Keratinocyte (primary cell): ENCODE measurements around the gene SEZ6. TPM values are rescaled to one million over a fixed set of nuclear protein-coding genes. Genes with fewer than 3 reads are reported as not detected.

Source experiments
- DNase-seq: peaks from one replicate; pipeline ENCODE4 v3.0.0-alpha.2; 2011; ENCODE audit warnings: low read depth, missing footprints, low spot score
- FAIRE-seq: peaks from 2 replicates; lab custom pipeline; 2011; peaks lifted over from hg19 to GRCh38; lab: Jason Lieb, UNC
- H2AFZ ChIP-seq: 2 replicates; pipeline ENCODE4 v1.6.0; 2012; ENCODE audit warnings: low read length, control low read depth, inconsistent platforms; ENCODE audit not compliant: control insufficient read depth
- H3K27ac ChIP-seq: 2 replicates; pipeline ENCODE4 v1.5.1; 2011; ENCODE audit warnings: low read length; ENCODE audit not compliant: control insufficient read depth, insufficient read depth
- H3K27me3 ChIP-seq: 3 replicates; pipeline ENCODE4 v1.6.0; 2011; ENCODE audit warnings: low read length; ENCODE audit not compliant: control insufficient read depth, insufficient read depth; ENCODE audit errors: extremely low read depth
- H3K36me3 ChIP-seq, 2 experiments: 2 replicates in 1 of 2; 3 replicates in 1 of 2; pipeline ENCODE4 v1.5.1; 2011; ENCODE audit warnings: low read length in 2 of 2, mild to moderate bottlenecking in 1 of 2; ENCODE audit not compliant: control insufficient read depth in 2 of 2, insufficient read depth in 2 of 2; ENCODE audit errors: extremely low read depth in 1 of 2
- H3K4me1 ChIP-seq: 3 replicates; pipeline ENCODE4 v1.5.1; 2011; ENCODE audit warnings: low read length; ENCODE audit not compliant: control insufficient read depth, insufficient read depth; ENCODE audit errors: extremely low read depth
- H3K4me2 ChIP-seq: 3 replicates; pipeline ENCODE4 v1.6.0; 2011; ENCODE audit warnings: low read depth, low read length; ENCODE audit not compliant: control insufficient read depth, insufficient read depth; ENCODE audit errors: extremely low read depth
- H3K4me3 ChIP-seq, 3 experiments: fragments of 200-600 bp in 1 of 3; sonication (generic) in 1 of 3; 2 replicates in 2 of 3; 3 replicates in 1 of 3; pipeline ENCODE4 v1.5.1; 2011 to 2016; ENCODE audit warnings: low read length in 3 of 3, mild to moderate bottlenecking in 3 of 3, control low read depth in 2 of 3, inconsistent platforms in 1 of 3, low read depth in 1 of 3, mixed read lengths in 1 of 3, mixed run types in 1 of 3, moderate library complexity in 1 of 3; ENCODE audit not compliant: control insufficient read depth in 2 of 3, insufficient read depth in 2 of 3; ENCODE audit errors: extremely low read depth in 1 of 3
- H3K79me2 ChIP-seq: 2 replicates; pipeline ENCODE4 v1.6.0; 2012; ENCODE audit warnings: low read length; ENCODE audit not compliant: control insufficient read depth, insufficient read depth
- H3K9ac ChIP-seq: 3 replicates; pipeline ENCODE4 v1.6.0; 2011; ENCODE audit warnings: low read length; ENCODE audit not compliant: control insufficient read depth, insufficient read depth; ENCODE audit errors: extremely low read depth
- H3K9me1 ChIP-seq: 3 replicates; pipeline ENCODE4 v1.6.0; 2011; ENCODE audit warnings: low read length; ENCODE audit not compliant: control insufficient read depth, insufficient read depth; ENCODE audit errors: extremely low read depth
- H3K9me3 ChIP-seq: 2 replicates; pipeline ENCODE4 v1.5.1; 2012; ENCODE audit warnings: low read depth, low read length; ENCODE audit not compliant: control insufficient read depth
- H4K20me1 ChIP-seq: 3 replicates; pipeline ENCODE4 v1.6.0; 2011; ENCODE audit warnings: low read length; ENCODE audit not compliant: control insufficient read depth, insufficient read depth; ENCODE audit errors: extremely low read depth
- CTCF ChIP-seq, 3 experiments: IDR thresholded peaks in 1 of 3; conservative IDR thresholded peaks in 1 of 3; optimal IDR thresholded peaks in 1 of 3; 2 replicates in 2 of 3; 3 replicates in 1 of 3; pipeline versions ENCODE3 to v1.5.1; 2011; ENCODE audit warnings: low read length in 3 of 3, mild to moderate bottlenecking in 3 of 3, moderate library complexity in 2 of 3, control low read depth in 1 of 3, inconsistent platforms in 1 of 3; ENCODE audit not compliant: insufficient read depth in 2 of 3; ENCODE audit errors: extremely low read depth in 1 of 3
- EZH2 ChIP-seq: IDR thresholded peaks from one replicate; pipeline ENCODE4 v1.6.1; 2012; ENCODE audit warnings: inconsistent platforms, mild to moderate bottlenecking, low read length, moderate library complexity
- dilution Hi-C: fragments of 300-500 bp; cut with MboI; formaldehyde crosslinking; loops from one replicate; pipeline ENCODE4 v1.7.0; 2020; ENCODE audit warnings: low sequenced_read_pairs; ENCODE audit not compliant: extremely low pct_ligation_motif_present
- polyA plus RNA-seq, 5 experiments: library from polyadenylated mRNA; depleted of rRNA in 3 of 5; stranded (reverse) in 3 of 5; stranded (forward) in 1 of 5; unstranded in 1 of 5; fragments of >200 nt; gene quantifications; 1 replicate in 1 of 5; 2 replicates in 3 of 5; 3 replicates in 1 of 5; pipeline versions ENCODE4 v1.2.1 to v1.2.3, GENCODE V29; 2011 to 2012; ENCODE audit warnings: missing spikeins in 2 of 5, low read depth in 1 of 5, low replicate concordance in 1 of 5

The SEZ6 gene
- polyA plus RNA-seq, 1 donor (not counting 4 experiments of a cell fraction or from before 2014, with no cell fraction given), result not detected

GRCh38 chr17:28926366-28926765 lies 79.5 kb downstream of the SEZ6 start:
- peaks cover 14 to 42% of the 10 kb centered on the region in 2 experiments for H3K36me3 ChIP-seq

GRCh38 chr17:28925912-28926365 lies 79.9 kb downstream of the SEZ6 start:
- no peak for DNase-seq
- peaks cover 5% of the 10 kb centered on the region for H3K9me3 ChIP-seq
- peak overlapping the region; percentile 25 for H3K27ac ChIP-seq
- no peaks in the 10 kb centered on the region for H3K27me3 ChIP-seq
- no peak overlapping the region for H3K4me3 ChIP-seq
- TF ChIP-seq EZH2, result no peak
- no peak for TF ChIP-seq CTCF (optimal IDR thresholded peaks at IDR 0.05 in 1 of 3, IDR thresholded peaks at IDR 0.05 in 1 of 3, conservative IDR thresholded peaks at IDR 0.05 in 1 of 3; ENCODE audit: extremely low read depth in 1 of 3, insufficient read depth in 2 of 3, low read length in 3 of 3)
- H3K36me3 ChIP-seq, result peaks cover 17 to 45% of the 10 kb centered on the region in 2 experiments
- H3K4me1 ChIP-seq, result peaks cover 13% of the 10 kb centered on the region
- H3K9ac ChIP-seq, result no peak overlapping the region
- dilution Hi-C loops, result no loop called here
- H3K4me2 ChIP-seq, result peak overlapping the region; percentile 6
- no peak for FAIRE-seq
- no peak overlapping the region for H2AFZ ChIP-seq
- H4K20me1 ChIP-seq, result peaks cover 4% of the 10 kb centered on the region
- H3K79me2 ChIP-seq, result peaks cover 53% of the 10 kb centered on the region
- H3K9me1 ChIP-seq, result no peaks in the 10 kb centered on the region

More at GRCh38 chr17:28926366-28926765, 79.5 kb downstream of the SEZ6 start:
- TF ChIP-seq CTCF (optimal IDR thresholded peaks at IDR 0.05 in 1 of 3, IDR thresholded peaks at IDR 0.05 in 1 of 3, conservative IDR thresholded peaks at IDR 0.05 in 1 of 3; ENCODE audit: extremely low read depth in 1 of 3, insufficient read depth in 2 of 3, low read length in 3 of 3) (no peak), EZH2 (no peak)
- Histone ChIP-seq H3K79me2 (peaks cover 55% of the 10 kb centered on the region), H3K4me2 (no peak overlapping the region), H3K9ac (no peak overlapping the region), H3K4me3 (no peak overlapping the region), H4K20me1 (peaks cover 4% of the 10 kb centered on the region), H3K4me1 (peaks cover 13% of the 10 kb centered on the region), H3K9me3 (peaks cover 5% of the 10 kb centered on the region), H2AFZ (no peak overlapping the region), H3K27ac (no peak overlapping the region), H3K9me1 (no peaks in the 10 kb centered on the region), H3K27me3 (no peaks in the 10 kb centered on the region)
- dilution Hi-C loops, result no loop called here
- no peak for FAIRE-seq
- DNase-seq, result no peak
